T-helper 22 cell (primary cell): ENCODE results near the gene SPATA24.
"Not testable (repeated sequence)": the region's sequence is repeated elsewhere in the genome, so short reads cannot be mapped to it uniquely, and the experiment has no call there.

Experiments used
- DNase-seq: peaks from one replicate; pipeline ENCODE4 v3.0.0-alpha.2; 2020; ENCODE audit warnings: low read depth

The SPATA24 gene

GRCh38 chr5:139382807-139383206, 21.1 kb downstream of the SPATA24 start:
- no peak for DNase-seq

- DNase-seq, result no peak
Observed at GRCh38 chr5:139381837-139382761, 21.8 kb downstream of the SPATA24 start.

GRCh38 chr5:139379626-139380449, 24.1 kb downstream of the SPATA24 start:
- no peak for DNase-seq

GRCh38 chr5:139378941-139379361, 24.9 kb downstream of the SPATA24 start:
- DNase-seq, result no peak

- no peak for DNase-seq
Observed at GRCh38 chr5:139378101-139378825, 25.6 kb downstream of the SPATA24 start.

GRCh38 chr5:139377226-139377625, 26.7 kb downstream of the SPATA24 start:
- DNase-seq, result no peak

- no peak for DNase-seq
Observed at GRCh38 chr5:139376364-139376763, 27.5 kb downstream of the SPATA24 start.

- no peak for DNase-seq
Observed at GRCh38 chr5:139374909-139375308, 29.0 kb downstream of the SPATA24 start.

- no peak for DNase-seq
Observed at GRCh38 chr5:139371482-139372435, 32.1 kb downstream of the SPATA24 start.

- DNase-seq, result no peak
Observed at GRCh38 chr5:139369181-139369580, 34.7 kb downstream of the SPATA24 start.

GRCh38 chr5:139368613-139369012, 35.3 kb downstream of the SPATA24 start:
- no peak for DNase-seq

GRCh38 chr5:139364466-139364865, 39.4 kb downstream of the SPATA24 start:
- no peak for DNase-seq

GRCh38 chr5:139363937-139364336, 40.0 kb downstream of the SPATA24 start:
- DNase-seq, result no peak

- no peak for DNase-seq
Observed at GRCh38 chr5:139361835-139362429, 42.0 kb downstream of the SPATA24 start.

GRCh38 chr5:139360384-139360783, 43.5 kb downstream of the SPATA24 start:
- no peak for DNase-seq

GRCh38 chr5:139358064-139358463, 45.8 kb downstream of the SPATA24 start:
- no peak for DNase-seq

- DNase-seq, result not testable (repeated sequence)
Observed at GRCh38 chr5:139355900-139356299, 48.0 kb downstream of the SPATA24 start.

GRCh38 chr5:139354186-139354585, 49.7 kb downstream of the SPATA24 start:
- DNase-seq, result no peak

GRCh38 chr5:139347863-139348262, 56.0 kb downstream of the SPATA24 start:
- DNase-seq, result not testable (repeated sequence)
